ENCODE measurements around the gene INMT.

INMT gene
- long read RNA-seq, result 0 reads

DNA sequence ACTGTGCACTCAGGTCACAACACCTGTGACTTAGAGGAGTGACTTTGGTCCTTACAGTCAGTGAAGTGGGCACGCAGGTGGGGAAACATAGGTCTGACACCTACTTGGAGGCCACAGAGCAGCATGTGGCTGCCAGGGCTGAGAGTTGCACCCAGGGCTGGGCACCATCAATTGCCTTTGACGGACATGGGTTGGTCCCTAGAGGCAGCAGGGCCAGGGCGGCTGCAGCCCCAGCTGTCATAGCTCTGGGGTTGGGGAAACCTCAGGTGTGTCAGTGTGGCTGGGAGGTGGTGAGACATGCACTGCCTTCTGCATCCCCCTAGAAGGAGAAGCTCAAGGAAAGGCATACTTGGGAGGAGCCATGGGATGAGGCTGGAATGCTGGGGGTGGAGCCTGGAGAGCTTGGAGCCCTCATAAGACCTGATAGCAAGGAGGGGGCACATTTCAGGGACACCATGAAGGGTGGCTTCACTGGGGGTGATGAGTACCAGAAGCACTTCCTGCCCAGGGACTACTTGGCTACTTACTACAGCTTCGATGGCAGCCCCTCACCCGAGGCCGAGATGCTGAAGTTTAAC is at the start of gene INMT:
TSS of gene INMT (plus strand) at position 440 of the 578 bp plus-strand sequence. CDS start at position 456, 16 bp downstream.
- no peak for DNase-seq (ENCODE audit: low read depth in 1 of 2, low spot score in 1 of 2)
- Histone ChIP-seq H3K27me3 (ENCODE audit: insufficient read depth, poor library complexity, severe bottlenecking) (no peaks in the 10 kb centered on the region), H3K4me3 (replicated peaks; ENCODE audit: insufficient read depth, low read length) (no peak within 1 kb of the TSS), H3K27ac (replicated peaks) (no peak within 1 kb of the TSS)
- TF ChIP-seq, protein P1, sequence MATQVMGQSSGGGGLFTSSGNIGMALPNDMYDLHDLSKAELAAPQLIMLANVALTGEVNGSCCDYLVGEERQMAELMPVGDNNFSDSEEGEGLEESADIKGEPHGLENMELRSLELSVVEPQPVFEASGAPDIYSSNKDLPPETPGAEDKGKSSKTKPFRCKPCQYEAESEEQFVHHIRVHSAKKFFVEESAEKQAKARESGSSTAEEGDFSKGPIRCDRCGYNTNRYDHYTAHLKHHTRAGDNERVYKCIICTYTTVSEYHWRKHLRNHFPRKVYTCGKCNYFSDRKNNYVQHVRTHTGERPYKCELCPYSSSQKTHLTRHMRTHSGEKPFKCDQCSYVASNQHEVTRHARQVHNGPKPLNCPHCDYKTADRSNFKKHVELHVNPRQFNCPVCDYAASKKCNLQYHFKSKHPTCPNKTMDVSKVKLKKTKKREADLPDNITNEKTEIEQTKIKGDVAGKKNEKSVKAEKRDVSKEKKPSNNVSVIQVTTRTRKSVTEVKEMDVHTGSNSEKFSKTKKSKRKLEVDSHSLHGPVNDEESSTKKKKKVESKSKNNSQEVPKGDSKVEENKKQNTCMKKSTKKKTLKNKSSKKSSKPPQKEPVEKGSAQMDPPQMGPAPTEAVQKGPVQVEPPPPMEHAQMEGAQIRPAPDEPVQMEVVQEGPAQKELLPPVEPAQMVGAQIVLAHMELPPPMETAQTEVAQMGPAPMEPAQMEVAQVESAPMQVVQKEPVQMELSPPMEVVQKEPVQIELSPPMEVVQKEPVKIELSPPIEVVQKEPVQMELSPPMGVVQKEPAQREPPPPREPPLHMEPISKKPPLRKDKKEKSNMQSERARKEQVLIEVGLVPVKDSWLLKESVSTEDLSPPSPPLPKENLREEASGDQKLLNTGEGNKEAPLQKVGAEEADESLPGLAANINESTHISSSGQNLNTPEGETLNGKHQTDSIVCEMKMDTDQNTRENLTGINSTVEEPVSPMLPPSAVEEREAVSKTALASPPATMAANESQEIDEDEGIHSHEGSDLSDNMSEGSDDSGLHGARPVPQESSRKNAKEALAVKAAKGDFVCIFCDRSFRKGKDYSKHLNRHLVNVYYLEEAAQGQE (IDR thresholded peaks at IDR 0.05; ENCODE audit: insufficient replicate concordance, low read depth), result no peak
- TF ChIP-seq GABPA (IDR thresholded peaks at IDR 0.05; ENCODE audit: low read depth) (no peak), SPI1 (IDR thresholded peaks at IDR 0.05; ENCODE audit: borderline replicate concordance, low read depth) (no peak), POLR2AphosphoS5 (IDR thresholded peaks at IDR 0.05; ENCODE audit: low read depth) (no peak)
- TF ChIP-seq, protein P2, sequence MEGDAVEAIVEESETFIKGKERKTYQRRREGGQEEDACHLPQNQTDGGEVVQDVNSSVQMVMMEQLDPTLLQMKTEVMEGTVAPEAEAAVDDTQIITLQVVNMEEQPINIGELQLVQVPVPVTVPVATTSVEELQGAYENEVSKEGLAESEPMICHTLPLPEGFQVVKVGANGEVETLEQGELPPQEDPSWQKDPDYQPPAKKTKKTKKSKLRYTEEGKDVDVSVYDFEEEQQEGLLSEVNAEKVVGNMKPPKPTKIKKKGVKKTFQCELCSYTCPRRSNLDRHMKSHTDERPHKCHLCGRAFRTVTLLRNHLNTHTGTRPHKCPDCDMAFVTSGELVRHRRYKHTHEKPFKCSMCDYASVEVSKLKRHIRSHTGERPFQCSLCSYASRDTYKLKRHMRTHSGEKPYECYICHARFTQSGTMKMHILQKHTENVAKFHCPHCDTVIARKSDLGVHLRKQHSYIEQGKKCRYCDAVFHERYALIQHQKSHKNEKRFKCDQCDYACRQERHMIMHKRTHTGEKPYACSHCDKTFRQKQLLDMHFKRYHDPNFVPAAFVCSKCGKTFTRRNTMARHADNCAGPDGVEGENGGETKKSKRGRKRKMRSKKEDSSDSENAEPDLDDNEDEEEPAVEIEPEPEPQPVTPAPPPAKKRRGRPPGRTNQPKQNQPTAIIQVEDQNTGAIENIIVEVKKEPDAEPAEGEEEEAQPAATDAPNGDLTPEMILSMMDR (IDR thresholded peaks at IDR 0.05; ENCODE audit: insufficient read depth, low read length), result no peak

DNA sequence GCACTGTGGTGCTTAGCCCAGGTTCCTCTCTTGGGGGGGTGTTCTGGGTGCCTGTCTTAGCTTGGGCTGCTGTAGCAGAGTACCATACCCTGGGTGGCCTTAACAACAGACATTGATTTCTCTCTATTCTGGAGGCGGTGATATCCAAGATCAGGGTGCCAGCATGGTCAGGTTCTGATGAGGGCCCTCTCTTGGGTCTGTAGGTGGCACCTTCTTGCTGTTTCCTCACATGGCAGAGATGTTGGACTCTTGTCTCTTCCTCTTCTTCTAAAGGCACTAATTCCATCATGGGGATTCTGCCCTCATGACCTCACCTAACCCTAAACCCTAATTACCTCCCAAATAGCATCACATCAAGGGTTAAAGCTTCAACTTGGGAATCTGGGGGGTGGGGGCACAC is 49.7 kb upstream of the INMT start:
- no peak overlapping the region for H3K27ac ChIP-seq (replicated peaks)
- peak in 1 of 2 experiments; percentile 50 for DNase-seq (ENCODE audit: low read depth in 1 of 2, low spot score in 1 of 2)
- H3K27me3 ChIP-seq (ENCODE audit: insufficient read depth, poor library complexity, severe bottlenecking), result peaks cover 2% of the 10 kb centered on the region
- TF ChIP-seq GABPA (IDR thresholded peaks at IDR 0.05; ENCODE audit: low read depth), result no peak
- TF ChIP-seq, protein P1 (IDR thresholded peaks at IDR 0.05; ENCODE audit: insufficient replicate concordance, low read depth), result no peak
- TF ChIP-seq, protein P2 (IDR thresholded peaks at IDR 0.05; ENCODE audit: insufficient read depth, low read length), result peak; percentile 18
- no peak for TF ChIP-seq POLR2AphosphoS5 (IDR thresholded peaks at IDR 0.05; ENCODE audit: low read depth)
- peak; percentile 29; the same call in 1 of the 2 replicates for TF ChIP-seq SPI1 (IDR thresholded peaks at IDR 0.05; ENCODE audit: borderline replicate concordance, low read depth)
- no peak overlapping the region for H3K4me3 ChIP-seq (replicated peaks; ENCODE audit: insufficient read depth, low read length)

DNA sequence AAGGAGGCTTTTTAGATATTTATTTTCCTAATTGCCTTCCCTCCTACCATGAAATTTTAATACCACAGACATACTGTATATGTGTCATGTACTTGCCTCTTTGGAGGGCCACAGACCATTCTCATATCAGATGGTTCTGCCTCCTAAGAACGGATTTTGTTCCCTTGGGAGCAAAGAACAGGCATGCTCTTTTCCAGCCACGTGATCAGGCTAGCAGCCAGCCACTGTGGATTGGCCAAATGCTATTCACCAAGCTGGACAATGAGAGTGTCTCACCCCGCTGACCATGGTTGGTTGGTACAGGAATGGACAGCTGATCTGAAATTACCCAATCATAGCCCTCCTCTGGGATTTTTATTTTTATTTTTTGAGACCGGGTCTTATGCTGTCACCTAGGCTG is 48.2 kb upstream of the INMT start:
- peaks cover 2% of the 10 kb centered on the region for H3K27me3 ChIP-seq (ENCODE audit: insufficient read depth, poor library complexity, severe bottlenecking)
- TF ChIP-seq POLR2AphosphoS5 (IDR thresholded peaks at IDR 0.05; ENCODE audit: low read depth) (no peak), SPI1 (IDR thresholded peaks at IDR 0.05; ENCODE audit: borderline replicate concordance, low read depth) (no peak), GABPA (IDR thresholded peaks at IDR 0.05; ENCODE audit: low read depth) (no peak)
- TF ChIP-seq, protein P1 (IDR thresholded peaks at IDR 0.05; ENCODE audit: insufficient replicate concordance, low read depth), result no peak
- TF ChIP-seq, protein P2 (IDR thresholded peaks at IDR 0.05; ENCODE audit: insufficient read depth, low read length), result no peak
- H3K27ac ChIP-seq (replicated peaks), result no peak overlapping the region
- no peak overlapping the region for H3K4me3 ChIP-seq (replicated peaks; ENCODE audit: insufficient read depth, low read length)
- DNase-seq (ENCODE audit: low read depth in 1 of 2, low spot score in 1 of 2), result no peak

Measured in HL-60 (cell line).